VCaP (cell line): ENCODE results near the gene MAP3K9.
"Not testable (repeated sequence)": the region's sequence is repeated elsewhere in the genome, so short reads cannot be mapped to it uniquely, and the experiment has no call there.

ENCODE experiments used
- H3K27ac ChIP-seq: fragments of 450-650 bp; 2 replicates; pipeline ENCODE4 v1.5.1; 2017
- TF ChIP-seq, protein P1 (sequence below): fragments of 450-650 bp; conservative IDR thresholded peaks from 2 replicates; pipeline ENCODE4 v1.5.1; 2017; ENCODE audit warnings: mild to moderate bottlenecking, moderate library complexity

The MAP3K9 gene

DNA sequence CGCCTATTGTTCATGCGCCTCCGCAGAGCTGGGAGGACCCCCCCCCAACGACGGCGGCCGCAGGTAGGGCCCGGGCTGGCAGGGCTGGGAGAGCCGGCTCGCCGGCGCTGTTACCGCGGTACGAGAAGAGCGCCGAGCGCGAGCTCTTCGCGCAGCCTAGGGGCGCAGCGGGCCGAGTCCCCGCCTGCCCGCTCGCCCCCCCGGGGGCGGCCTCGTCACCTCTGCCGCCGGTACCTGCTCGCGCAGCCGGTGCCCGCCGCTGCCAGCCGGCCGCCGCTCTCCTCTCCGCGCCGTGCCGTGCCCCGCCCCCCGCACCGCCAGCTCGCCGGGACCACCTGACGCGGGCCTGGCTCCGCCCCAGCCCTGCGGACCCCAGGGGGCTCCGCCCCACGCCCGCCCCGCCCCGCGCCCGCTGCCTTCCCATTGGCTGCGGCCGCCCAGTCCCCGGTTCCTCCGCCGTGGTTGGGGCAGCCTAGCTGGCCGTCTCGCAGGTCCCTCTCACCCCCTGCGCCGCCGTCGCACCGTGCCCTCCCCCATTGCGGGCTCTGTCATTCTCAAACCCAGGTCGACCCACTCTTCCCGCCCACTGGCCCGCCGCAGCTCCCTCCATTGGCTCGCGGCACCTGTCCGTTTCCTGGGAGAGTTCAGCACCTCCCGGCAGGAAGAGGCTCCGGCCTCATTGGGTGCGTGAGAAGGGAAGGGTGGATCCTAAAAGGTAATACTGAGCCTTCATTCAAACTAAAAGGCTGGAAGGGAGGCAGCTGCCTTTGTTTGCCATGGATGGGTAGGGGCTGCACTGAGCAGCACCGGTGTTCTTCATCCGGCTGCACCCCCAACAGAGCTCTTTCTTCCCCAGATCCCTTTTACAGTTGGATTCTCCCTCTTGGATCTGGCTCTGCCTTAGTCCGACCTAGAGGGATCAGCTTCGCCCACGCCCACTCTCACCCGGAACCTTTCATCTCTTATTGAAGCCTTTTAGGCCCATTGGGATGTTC lies at the start of gene MAP3K9:
TSS of gene MAP3K9 (minus strand) at position 289 of the 995 bp plus-strand sequence. CDS start 342 bp downstream, outside the sequence.
- peak within 1 kb of the TSS; percentile 82 for H3K27ac ChIP-seq
- TF ChIP-seq, protein P1, sequence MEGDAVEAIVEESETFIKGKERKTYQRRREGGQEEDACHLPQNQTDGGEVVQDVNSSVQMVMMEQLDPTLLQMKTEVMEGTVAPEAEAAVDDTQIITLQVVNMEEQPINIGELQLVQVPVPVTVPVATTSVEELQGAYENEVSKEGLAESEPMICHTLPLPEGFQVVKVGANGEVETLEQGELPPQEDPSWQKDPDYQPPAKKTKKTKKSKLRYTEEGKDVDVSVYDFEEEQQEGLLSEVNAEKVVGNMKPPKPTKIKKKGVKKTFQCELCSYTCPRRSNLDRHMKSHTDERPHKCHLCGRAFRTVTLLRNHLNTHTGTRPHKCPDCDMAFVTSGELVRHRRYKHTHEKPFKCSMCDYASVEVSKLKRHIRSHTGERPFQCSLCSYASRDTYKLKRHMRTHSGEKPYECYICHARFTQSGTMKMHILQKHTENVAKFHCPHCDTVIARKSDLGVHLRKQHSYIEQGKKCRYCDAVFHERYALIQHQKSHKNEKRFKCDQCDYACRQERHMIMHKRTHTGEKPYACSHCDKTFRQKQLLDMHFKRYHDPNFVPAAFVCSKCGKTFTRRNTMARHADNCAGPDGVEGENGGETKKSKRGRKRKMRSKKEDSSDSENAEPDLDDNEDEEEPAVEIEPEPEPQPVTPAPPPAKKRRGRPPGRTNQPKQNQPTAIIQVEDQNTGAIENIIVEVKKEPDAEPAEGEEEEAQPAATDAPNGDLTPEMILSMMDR = no peak

DNA sequence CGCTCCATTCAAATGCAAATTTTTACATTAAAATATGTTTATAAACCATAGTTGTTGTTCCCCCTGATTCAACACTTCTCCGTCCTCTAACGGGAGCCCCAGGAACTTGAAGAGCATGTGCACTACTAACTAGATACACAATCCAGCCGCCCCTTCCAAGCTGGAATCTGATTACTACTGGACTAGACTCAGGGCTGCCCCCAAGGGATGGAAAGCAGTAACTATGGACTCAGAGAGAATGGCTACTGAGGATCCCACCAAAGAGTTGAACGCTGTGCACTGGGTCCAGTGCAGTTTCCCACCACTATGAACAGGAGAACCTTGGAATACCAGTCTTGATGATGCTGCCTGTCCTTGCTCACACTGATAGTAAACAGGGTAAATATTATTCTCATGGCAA lies 49.3 kb upstream of the MAP3K9 start:
- TF ChIP-seq, protein P1 = no peak
- H3K27ac ChIP-seq = no peak overlapping the region

DNA sequence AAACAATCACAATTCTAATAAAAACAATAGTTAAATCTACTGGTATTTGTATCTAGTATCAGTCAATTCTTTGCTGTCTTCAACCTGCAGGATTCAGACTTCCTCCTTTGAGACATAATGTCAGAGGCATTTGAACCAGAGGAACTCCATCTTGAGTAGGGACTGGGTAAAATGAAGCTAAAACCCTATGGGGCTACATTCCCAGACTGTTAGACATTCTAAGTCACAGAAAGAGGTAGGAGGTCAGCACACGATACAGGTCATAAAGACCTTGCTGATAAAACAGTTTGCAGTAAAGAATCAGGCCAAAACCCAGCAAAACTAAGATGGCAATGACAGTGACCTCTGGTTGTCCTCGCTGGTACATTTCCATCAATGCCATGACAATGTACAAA lies 48.2 kb upstream of the MAP3K9 start:
- H3K27ac ChIP-seq = no peak overlapping the region
- TF ChIP-seq, protein P1 = no peak

DNA sequence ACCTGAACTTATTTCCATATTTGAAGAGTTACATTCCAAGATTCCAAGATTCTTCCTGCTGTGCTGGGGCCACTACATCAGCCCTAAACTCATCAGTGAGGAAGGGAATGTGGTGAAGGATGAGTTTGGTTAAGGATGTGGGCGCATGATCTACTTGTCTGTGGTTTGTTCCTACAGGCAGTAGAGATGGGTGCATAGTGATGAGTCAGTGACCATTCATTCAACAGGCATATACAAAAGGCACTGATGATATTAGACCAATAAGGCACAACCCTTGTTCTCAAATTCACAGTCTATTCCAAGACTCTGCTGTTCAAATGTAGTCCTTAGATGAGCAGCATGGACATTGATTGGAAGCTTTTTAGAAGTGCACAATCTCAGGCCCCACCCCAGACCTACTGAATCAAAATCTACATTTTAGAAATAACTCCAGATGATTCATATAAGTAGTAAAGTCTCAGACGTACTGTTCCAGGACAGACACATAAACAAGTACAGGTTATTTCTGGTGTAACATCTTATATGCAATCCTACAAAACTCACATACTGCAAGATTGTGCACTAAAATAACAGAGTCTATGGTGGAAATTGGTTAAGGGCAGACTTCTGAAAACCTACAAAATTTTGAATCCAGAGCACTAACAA lies 47.7 kb upstream of the MAP3K9 start:
- TF ChIP-seq, protein P1 = no peak
- H3K27ac ChIP-seq = no peak overlapping the region

DNA sequence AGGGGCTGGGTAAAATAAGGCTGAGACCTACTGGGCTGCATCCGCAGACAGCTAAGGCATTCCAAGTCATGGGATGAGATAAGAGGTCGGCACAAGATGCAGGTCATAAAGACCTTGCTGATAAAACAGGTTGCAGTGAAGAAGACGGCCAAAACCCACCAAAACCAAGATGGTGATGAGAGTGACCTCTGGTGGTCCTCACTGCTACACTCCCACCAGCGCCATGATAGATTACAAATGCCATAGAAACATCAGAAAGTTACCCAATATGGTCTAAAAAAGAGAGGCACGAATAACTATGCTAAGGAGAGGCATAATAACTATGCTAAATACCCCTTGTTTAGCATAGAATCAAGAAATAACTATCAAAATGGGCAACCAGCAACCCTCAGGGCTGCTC lies 46.2 kb upstream of the MAP3K9 start:
- TF ChIP-seq, protein P1 = no peak
- no peak overlapping the region for H3K27ac ChIP-seq

DNA sequence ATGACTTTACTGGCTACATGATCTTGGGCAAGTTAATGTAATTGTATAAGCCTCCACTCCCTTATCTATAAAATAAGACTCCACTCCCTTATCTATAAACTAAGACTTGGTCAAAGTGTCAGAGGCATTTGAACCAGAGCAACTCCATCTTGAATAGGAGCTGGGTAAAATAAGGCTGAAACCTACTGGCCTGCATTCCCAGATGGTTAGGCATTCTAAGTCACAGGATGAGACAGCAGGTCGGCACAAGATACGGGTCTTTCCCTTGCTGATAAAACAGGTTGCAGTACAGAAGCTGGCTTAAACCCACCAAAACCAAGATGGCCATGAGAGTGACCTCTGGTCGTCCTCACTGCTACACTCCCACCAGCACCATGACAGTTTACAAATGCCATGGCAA lies 44.3 kb upstream of the MAP3K9 start:
- not testable (repeated sequence) for H3K27ac ChIP-seq

DNA sequence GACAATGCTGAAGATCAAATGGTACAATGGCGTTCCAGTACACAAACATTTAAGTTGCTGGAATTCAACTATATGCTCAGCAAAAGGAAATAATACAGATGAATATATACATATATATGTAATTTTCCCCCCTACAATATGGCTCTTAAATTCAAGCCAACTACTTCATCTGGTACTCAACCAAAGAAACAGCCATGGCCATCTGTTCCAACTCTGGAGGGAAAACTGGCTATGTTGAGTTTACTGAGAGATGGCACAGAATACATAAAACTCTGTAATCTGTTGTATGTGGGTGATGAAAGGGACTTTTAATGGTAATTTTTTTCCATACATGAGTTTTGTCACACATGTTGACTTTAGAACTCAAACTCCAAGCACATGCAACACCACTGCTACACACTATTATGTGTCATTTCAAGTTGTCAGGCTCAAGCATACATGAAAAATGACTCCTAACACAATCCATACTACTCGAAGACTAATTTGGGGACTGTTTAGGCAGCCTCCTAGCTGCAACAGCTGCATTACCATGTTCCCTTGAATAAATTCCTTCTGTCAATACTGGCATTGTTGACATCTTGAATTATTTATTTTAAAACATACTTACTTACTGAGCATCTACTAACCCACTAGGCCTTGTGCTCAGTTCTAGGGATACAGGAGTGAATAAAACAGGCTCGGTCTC lies 38.2 kb upstream of the MAP3K9 start:
- H3K27ac ChIP-seq = no peak overlapping the region
- TF ChIP-seq, protein P1 = no peak
